ENCODE measurements around the gene TANC1. TPM values are rescaled to one million over a fixed set of nuclear protein-coding genes. Genes with fewer than 3 reads are reported as not detected.

Gene TANC1
- polyA plus RNA-seq, 1 donor (not counting 4 experiments of a cell fraction or from before 2014, with no cell fraction given), result 33.5 TPM

- no peak for TF ChIP-seq CTCF (optimal IDR thresholded peaks at IDR 0.05 in 1 of 3, IDR thresholded peaks at IDR 0.05 in 1 of 3, conservative IDR thresholded peaks at IDR 0.05 in 1 of 3; ENCODE audit: extremely low read depth in 1 of 3, insufficient read depth in 2 of 3, low read length in 3 of 3)
- no peak for TF ChIP-seq EZH2 (IDR thresholded peaks at IDR 0.05; ENCODE audit: low read length)
- H3K4me2 ChIP-seq (ENCODE audit: control insufficient read depth, extremely low read depth, insufficient read depth, low read depth, low read length), result no peak overlapping the region
- no peaks in the 10 kb centered on the region for H4K20me1 ChIP-seq (ENCODE audit: control insufficient read depth, extremely low read depth, insufficient read depth, low read length)
- H3K27ac ChIP-seq (ENCODE audit: control insufficient read depth, insufficient read depth, low read length), result no peak overlapping the region
- no peaks in the 10 kb centered on the region for H3K36me3 ChIP-seq (ENCODE audit: control insufficient read depth in 2 of 2, extremely low read depth in 1 of 2, insufficient read depth in 2 of 2, low read length in 2 of 2)
- H3K79me2 ChIP-seq (ENCODE audit: control insufficient read depth, insufficient read depth, low read length), result no peaks in the 10 kb centered on the region
- H3K9me3 ChIP-seq (ENCODE audit: control insufficient read depth, low read depth, low read length), result no peaks in the 10 kb centered on the region
- no peak overlapping the region for H2AFZ ChIP-seq (ENCODE audit: control insufficient read depth, low read length)
- peaks cover 4% of the 10 kb centered on the region for H3K4me1 ChIP-seq (ENCODE audit: control insufficient read depth, extremely low read depth, insufficient read depth, low read length)
- H3K9me1 ChIP-seq (ENCODE audit: control insufficient read depth, extremely low read depth, insufficient read depth, low read length), result no peaks in the 10 kb centered on the region
- H3K4me3 ChIP-seq (ENCODE audit: control insufficient read depth in 2 of 3, extremely low read depth in 1 of 3, insufficient read depth in 2 of 3, low read depth in 1 of 3, low read length in 3 of 3), result no peak overlapping the region
- dilution Hi-C loops (cut with MboI; ENCODE audit: extremely low pct_ligation_motif_present, low sequenced_read_pairs), result no loop called here
- H3K27me3 ChIP-seq (ENCODE audit: control insufficient read depth, extremely low read depth, insufficient read depth, low read length), result no peaks in the 10 kb centered on the region
- no peak overlapping the region for H3K9ac ChIP-seq (ENCODE audit: control insufficient read depth, extremely low read depth, insufficient read depth, low read length)
- DNase-seq (ENCODE audit: low read depth, low spot score) (no peak), FAIRE-seq (no peak)
Measured at GRCh38 chr2:159266554-159266953, 298.1 kb downstream of the TANC1 start.

- no peak overlapping the region for H2AFZ ChIP-seq (ENCODE audit: control insufficient read depth, low read length)
- H3K9ac ChIP-seq (ENCODE audit: control insufficient read depth, extremely low read depth, insufficient read depth, low read length), result no peak overlapping the region
- H3K79me2 ChIP-seq (ENCODE audit: control insufficient read depth, insufficient read depth, low read length), result no peaks in the 10 kb centered on the region
- DNase-seq (ENCODE audit: low read depth, low spot score) (no peak), FAIRE-seq (no peak)
- no peaks in the 10 kb centered on the region for H3K9me1 ChIP-seq (ENCODE audit: control insufficient read depth, extremely low read depth, insufficient read depth, low read length)
- no peak for TF ChIP-seq CTCF (optimal IDR thresholded peaks at IDR 0.05 in 1 of 3, IDR thresholded peaks at IDR 0.05 in 1 of 3, conservative IDR thresholded peaks at IDR 0.05 in 1 of 3; ENCODE audit: extremely low read depth in 1 of 3, insufficient read depth in 2 of 3, low read length in 3 of 3)
- no peak for TF ChIP-seq EZH2 (IDR thresholded peaks at IDR 0.05; ENCODE audit: low read length)
- H3K36me3 ChIP-seq (ENCODE audit: control insufficient read depth in 2 of 2, extremely low read depth in 1 of 2, insufficient read depth in 2 of 2, low read length in 2 of 2), result no peaks in the 10 kb centered on the region
- H3K27ac ChIP-seq (ENCODE audit: control insufficient read depth, insufficient read depth, low read length), result no peak overlapping the region
- no peaks in the 10 kb centered on the region for H4K20me1 ChIP-seq (ENCODE audit: control insufficient read depth, extremely low read depth, insufficient read depth, low read length)
- H3K9me3 ChIP-seq (ENCODE audit: control insufficient read depth, low read depth, low read length), result no peaks in the 10 kb centered on the region
- peaks cover 4% of the 10 kb centered on the region for H3K4me1 ChIP-seq (ENCODE audit: control insufficient read depth, extremely low read depth, insufficient read depth, low read length)
- dilution Hi-C loops (cut with MboI; ENCODE audit: extremely low pct_ligation_motif_present, low sequenced_read_pairs), result no loop called here
- no peak overlapping the region for H3K4me2 ChIP-seq (ENCODE audit: control insufficient read depth, extremely low read depth, insufficient read depth, low read depth, low read length)
- no peaks in the 10 kb centered on the region for H3K27me3 ChIP-seq (ENCODE audit: control insufficient read depth, extremely low read depth, insufficient read depth, low read length)
- no peak overlapping the region for H3K4me3 ChIP-seq (ENCODE audit: control insufficient read depth in 2 of 3, extremely low read depth in 1 of 3, insufficient read depth in 2 of 3, low read depth in 1 of 3, low read length in 3 of 3)
Measured at GRCh38 chr2:159267921-159268320, 299.5 kb downstream of the TANC1 start.
